Right lung (tissue), 10 donors: Measurements from ENCODE around the gene MAP2K2. TPM values are rescaled to one million over a fixed set of nuclear protein-coding genes. Genes with fewer than 3 reads are reported as not detected.
"Not testable (repeated sequence)": the region's sequence is repeated elsewhere in the genome, so short reads cannot be mapped to it uniquely, and the experiment has no call there.

Experiments
- DNase-seq, 2 donors: peaks; one replicate each; pipeline ENCODE4 v3.0.0-alpha.2; 2013
- long read RNA-seq, 8 donors: transcript quantifications; one replicate each; lab custom pipeline, GENCODE V29; 2026
- polyA plus RNA-seq, 5 donors: library from polyadenylated mRNA; unstranded; fragments of 120-200 nt; gene quantifications; one replicate each; pipeline versions ENCODE4 v1.2.1 to v1.2.3, GENCODE V29; 2013; ENCODE audit warnings: inconsistent platforms in 1 of 5, low replicate concordance in 1 of 5; ENCODE audit not compliant: insufficient read length in 5 of 5, insufficient read depth in 1 of 5

The MAP2K2 gene
- polyA plus RNA-seq: 100 to 1,000 TPM in 2 of 5 donors, 10 to 100 TPM in 3; 81.0 to 160 (median 98.8) TPM
- long read RNA-seq, donor 1, transcript MAP2K2-201 (11 exons, 1,734 nt): major isoform, 49 of 91 reads
- long read RNA-seq, donor 1, partial matches to known transcripts: 39 of 91 reads
- long read RNA-seq, donor 1, other reads (novel, unspliced or antisense): 0 of 91 reads
- long read RNA-seq, donor 2, transcript MAP2K2-201 (11 exons, 1,734 nt): major isoform, 35 of 35 reads
- long read RNA-seq, donor 2, partial matches to known transcripts: 0 of 35 reads
- long read RNA-seq, donor 2, other reads (novel, unspliced or antisense): 0 of 35 reads
- long read RNA-seq, donor 3, transcript MAP2K2-201 (11 exons, 1,734 nt): major isoform, 36 of 50 reads
- long read RNA-seq, donor 3, partial matches to known transcripts: 13 of 50 reads
- long read RNA-seq, donor 3, other reads (novel, unspliced or antisense): 0 of 50 reads
- long read RNA-seq, donor 4, transcript MAP2K2-201 (11 exons, 1,734 nt): major isoform, 23 of 35 reads
- long read RNA-seq, donor 4, partial matches to known transcripts: 11 of 35 reads
- long read RNA-seq, donor 4, other reads (novel, unspliced or antisense): 0 of 35 reads
- long read RNA-seq, donor 5, transcript MAP2K2-201 (11 exons, 1,734 nt): major isoform, 34 of 67 reads
- long read RNA-seq, donor 5, partial matches to known transcripts: 32 of 67 reads
- long read RNA-seq, donor 5, other reads (novel, unspliced or antisense): 0 of 67 reads
- long read RNA-seq, donor 6, transcript MAP2K2-201 (11 exons, 1,734 nt): major isoform, 60 of 79 reads
- long read RNA-seq, donor 6, partial matches to known transcripts: 17 of 79 reads
- long read RNA-seq, donor 6, other reads (novel, unspliced or antisense): 0 of 79 reads
- long read RNA-seq, donor 7, transcript MAP2K2-201 (11 exons, 1,734 nt): major isoform, 41 of 50 reads
- long read RNA-seq, donor 7, partial matches to known transcripts: 7 of 50 reads
- long read RNA-seq, donor 7, other reads (novel, unspliced or antisense): 0 of 50 reads
- long read RNA-seq, donor 8, transcript MAP2K2-201 (11 exons, 1,734 nt): major isoform, 16 of 18 reads
- long read RNA-seq, donor 8, partial matches to known transcripts: 0 of 18 reads
- long read RNA-seq, donor 8, other reads (novel, unspliced or antisense): 0 of 18 reads

- peak; percentile 91 to 92 for DNase-seq
Observed at GRCh38 chr19:4123615-4124568, at the start of gene MAP2K2. Gene MAP2K2, minus strand, starts transcription at chr19:4124122. Its CDS starts 247 bp downstream, at chr19:4123875.

GRCh38 chr19:4172861-4173473 lies 49.0 kb upstream of the MAP2K2 start:
- DNase-seq: peak; percentile 26 to 30

- DNase-seq: no peak
Observed at GRCh38 chr19:4171676-4172075, 47.8 kb upstream of the MAP2K2 start.

- no peak for DNase-seq
Observed at GRCh38 chr19:4164262-4164661, 40.3 kb upstream of the MAP2K2 start.

- DNase-seq: no peak
Observed at GRCh38 chr19:4161415-4162077, 37.6 kb upstream of the MAP2K2 start.

- DNase-seq: not testable (repeated sequence)
Observed at GRCh38 chr19:4157971-4158370, 34.0 kb upstream of the MAP2K2 start.

GRCh38 chr19:4157164-4157563 lies 33.2 kb upstream of the MAP2K2 start:
- no peak for DNase-seq

- no peak for DNase-seq
Observed at GRCh38 chr19:4154571-4155312, 30.8 kb upstream of the MAP2K2 start.

- no peak for DNase-seq
Observed at GRCh38 chr19:4152241-4152998, 28.5 kb upstream of the MAP2K2 start.

- DNase-seq: no peak
Observed at GRCh38 chr19:4151623-4152022, 27.7 kb upstream of the MAP2K2 start.

- DNase-seq: no peak
Observed at GRCh38 chr19:4149518-4150288, 25.8 kb upstream of the MAP2K2 start.

GRCh38 chr19:4144666-4145249 lies 20.8 kb upstream of the MAP2K2 start:
- DNase-seq: no peak

- not testable (repeated sequence) for DNase-seq
Observed at GRCh38 chr19:4142916-4143315, 19.0 kb upstream of the MAP2K2 start.

GRCh38 chr19:4140237-4140711 lies 16.4 kb upstream of the MAP2K2 start:
- no peak for DNase-seq

GRCh38 chr19:4139614-4140236 lies 15.8 kb upstream of the MAP2K2 start:
- peak in 1 of 2 donors; percentile 29 for DNase-seq

GRCh38 chr19:4138445-4138844 lies 14.5 kb upstream of the MAP2K2 start:
- DNase-seq: no peak
